BE2C (cell line): ENCODE results near the gene MLPH.

ENCODE experiments used
- DNase-seq: peaks from one replicate; pipeline ENCODE4 v3.0.0-alpha.2; 2020
- H3K27me3 ChIP-seq: fragments of 250-450 bp; sonication (Bioruptor Pico); 2 replicates; pipeline ENCODE4 v1.5.1; 2020; ENCODE audit warnings: mild to moderate bottlenecking
- H3K36me3 ChIP-seq: fragments of 250-450 bp; sonication (Bioruptor Pico); 2 replicates; pipeline ENCODE4 v1.5.1; 2020; ENCODE audit warnings: mild to moderate bottlenecking
- H3K4me1 ChIP-seq: fragments of 250-450 bp; sonication (Bioruptor Pico); 2 replicates; pipeline ENCODE4 v1.5.1; 2020
- H3K4me3 ChIP-seq: 2 replicates; pipeline ENCODE4 v1.5.1; 2011; ENCODE audit warnings: low read depth, low read length
- H3K9me3 ChIP-seq: fragments of 250-450 bp; sonication (Bioruptor Pico); 2 replicates; pipeline ENCODE4 v1.5.1; 2020
- TF ChIP-seq, protein P1 (sequence below): IDR thresholded peaks from 2 replicates; pipeline ENCODE4 v1.5.1; 2012; ENCODE audit warnings: mild to moderate bottlenecking, low read depth, low read length

Gene MLPH

DNA sequence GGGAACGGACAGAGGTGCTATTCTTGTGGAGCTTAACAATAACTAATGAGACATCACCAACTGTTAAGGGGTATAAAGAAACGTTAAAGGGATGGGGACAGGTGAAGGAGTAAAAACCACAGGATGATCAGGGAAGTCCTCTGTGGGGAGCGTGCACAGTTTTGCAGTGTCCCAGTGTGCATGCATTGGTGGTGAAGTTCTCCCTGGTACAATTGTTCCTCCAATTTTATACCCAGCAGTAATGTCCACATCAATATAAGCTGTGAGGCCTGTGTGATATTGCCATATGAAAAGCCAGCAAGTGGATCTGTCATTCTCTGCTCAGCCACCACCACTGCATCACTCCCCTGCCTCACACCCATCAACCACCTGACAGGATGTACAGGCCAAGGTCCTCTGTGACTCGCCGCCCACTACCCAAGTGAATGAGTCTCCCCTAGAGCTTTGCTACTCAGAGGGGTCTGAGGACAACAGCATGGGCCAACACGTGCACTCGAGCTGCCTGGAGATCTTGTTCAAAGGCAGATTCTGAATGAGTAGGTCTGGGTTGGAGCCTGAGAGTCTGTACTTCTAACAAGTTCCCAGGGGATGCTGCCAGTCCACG, 4.6 kb downstream of the MLPH start:
- H3K4me3 ChIP-seq, result no peak overlapping the region
- H3K9me3 ChIP-seq, result peaks cover 7% of the 10 kb centered on the region
- DNase-seq, result no peak
- peaks cover 24% of the 10 kb centered on the region for H3K27me3 ChIP-seq
- TF ChIP-seq, protein P1, sequence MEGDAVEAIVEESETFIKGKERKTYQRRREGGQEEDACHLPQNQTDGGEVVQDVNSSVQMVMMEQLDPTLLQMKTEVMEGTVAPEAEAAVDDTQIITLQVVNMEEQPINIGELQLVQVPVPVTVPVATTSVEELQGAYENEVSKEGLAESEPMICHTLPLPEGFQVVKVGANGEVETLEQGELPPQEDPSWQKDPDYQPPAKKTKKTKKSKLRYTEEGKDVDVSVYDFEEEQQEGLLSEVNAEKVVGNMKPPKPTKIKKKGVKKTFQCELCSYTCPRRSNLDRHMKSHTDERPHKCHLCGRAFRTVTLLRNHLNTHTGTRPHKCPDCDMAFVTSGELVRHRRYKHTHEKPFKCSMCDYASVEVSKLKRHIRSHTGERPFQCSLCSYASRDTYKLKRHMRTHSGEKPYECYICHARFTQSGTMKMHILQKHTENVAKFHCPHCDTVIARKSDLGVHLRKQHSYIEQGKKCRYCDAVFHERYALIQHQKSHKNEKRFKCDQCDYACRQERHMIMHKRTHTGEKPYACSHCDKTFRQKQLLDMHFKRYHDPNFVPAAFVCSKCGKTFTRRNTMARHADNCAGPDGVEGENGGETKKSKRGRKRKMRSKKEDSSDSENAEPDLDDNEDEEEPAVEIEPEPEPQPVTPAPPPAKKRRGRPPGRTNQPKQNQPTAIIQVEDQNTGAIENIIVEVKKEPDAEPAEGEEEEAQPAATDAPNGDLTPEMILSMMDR, result no peak
- H3K36me3 ChIP-seq, result no peaks in the 10 kb centered on the region
- H3K4me1 ChIP-seq, result no peaks in the 10 kb centered on the region

DNA sequence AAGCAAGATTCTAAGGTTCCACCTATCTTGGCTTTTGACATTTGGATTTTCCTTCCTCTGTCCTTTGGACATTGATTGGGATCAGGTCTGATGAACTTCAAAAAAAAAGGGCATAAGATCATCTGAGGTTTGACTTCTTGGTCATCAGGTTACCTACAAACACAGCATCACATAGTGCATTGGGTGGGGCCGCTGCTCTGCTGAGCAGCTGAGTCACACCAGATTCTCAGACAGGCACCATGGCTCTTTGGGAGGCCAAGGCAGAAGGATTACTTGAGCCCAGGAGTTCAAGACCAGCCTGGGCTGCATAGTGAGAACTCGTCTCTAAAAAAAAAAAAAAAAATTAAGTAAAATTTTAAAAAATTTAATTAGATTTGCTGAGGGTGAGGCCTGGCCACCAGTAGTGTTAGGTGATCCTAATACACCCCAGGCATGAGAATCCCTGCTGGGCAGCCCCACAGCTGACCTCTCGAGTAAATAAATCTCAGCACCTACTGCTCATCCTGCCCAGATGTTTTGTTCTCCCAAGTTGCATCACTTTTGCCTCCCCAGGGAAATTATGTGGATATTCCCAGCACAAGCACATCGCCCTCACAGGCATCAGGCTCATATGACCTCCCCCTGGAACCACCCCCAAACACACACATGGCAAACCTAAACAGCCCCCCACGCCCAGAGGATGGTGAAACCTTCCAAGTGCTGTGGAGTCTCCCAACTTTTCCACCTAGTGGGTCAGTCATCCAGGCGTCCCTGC, 5.3 kb downstream of the MLPH start:
- peaks cover 17% of the 10 kb centered on the region for H3K27me3 ChIP-seq
- H3K4me3 ChIP-seq, result no peak overlapping the region
- H3K4me1 ChIP-seq, result no peaks in the 10 kb centered on the region
- TF ChIP-seq, protein P1, result no peak
- peaks cover 7% of the 10 kb centered on the region for H3K9me3 ChIP-seq
- H3K36me3 ChIP-seq, result no peaks in the 10 kb centered on the region
- DNase-seq, result no peak

DNA sequence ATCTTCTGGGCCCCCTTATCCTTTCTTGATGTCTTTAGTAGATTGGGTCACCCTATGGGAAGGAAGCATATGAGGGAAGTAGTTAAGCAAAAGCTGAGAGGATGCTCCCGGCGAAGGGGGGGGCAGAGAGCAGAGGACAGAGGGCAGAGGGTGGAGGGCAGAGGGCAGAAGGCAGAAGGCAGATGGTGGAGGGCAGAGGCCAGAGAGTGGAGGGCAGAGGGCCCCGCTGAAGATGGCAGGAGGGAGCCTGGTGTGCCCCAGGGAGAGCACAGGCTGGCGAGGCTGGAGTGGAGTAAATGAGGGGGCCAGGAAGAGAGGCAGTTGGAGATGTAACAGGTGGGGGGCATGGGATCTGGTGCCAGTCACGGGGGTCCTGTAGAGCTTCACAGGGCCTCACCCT, 7.0 kb downstream of the MLPH start:
- no peaks in the 10 kb centered on the region for H3K36me3 ChIP-seq
- H3K4me3 ChIP-seq, result no peak overlapping the region
- H3K9me3 ChIP-seq, result peaks cover 7% of the 10 kb centered on the region
- H3K4me1 ChIP-seq, result no peaks in the 10 kb centered on the region
- H3K27me3 ChIP-seq, result peaks cover 8% of the 10 kb centered on the region
- no peak for DNase-seq
- TF ChIP-seq, protein P1, result no peak

DNA sequence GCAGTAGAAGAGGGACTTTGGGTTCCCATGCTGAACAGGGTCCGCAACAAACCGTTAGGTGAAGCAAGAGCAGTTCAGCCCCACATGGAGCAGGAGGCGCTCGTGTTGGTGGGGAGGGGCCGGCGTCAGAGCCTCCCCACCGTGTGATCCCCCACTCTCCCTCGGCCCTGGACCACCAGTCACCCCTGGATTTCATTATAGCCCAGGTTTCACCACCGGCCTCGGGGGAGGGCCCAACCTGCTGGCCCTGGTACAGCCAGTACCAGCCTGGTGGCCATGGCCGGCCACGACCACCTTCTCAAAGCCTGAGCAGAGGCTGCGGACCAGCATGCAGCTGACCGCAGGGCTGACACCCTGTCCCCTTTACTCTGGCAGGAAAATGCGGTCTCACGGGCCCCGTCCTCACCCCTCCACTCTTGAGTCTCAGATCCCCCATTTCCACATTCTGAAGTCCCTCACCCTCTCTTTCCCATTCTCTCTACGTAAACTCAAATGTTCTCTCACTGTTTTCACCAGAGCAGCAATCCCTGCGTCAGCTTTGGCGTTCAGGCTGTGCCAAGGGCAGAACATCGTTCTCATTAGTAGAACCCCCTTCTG, 8.6 kb downstream of the MLPH start:
- Histone ChIP-seq H3K9me3 (peaks cover 7% of the 10 kb centered on the region), H3K4me3 (no peak overlapping the region), H3K27me3 (peaks cover 2% of the 10 kb centered on the region; the same call in 1 of the 2 replicates), H3K4me1 (peaks cover 2% of the 10 kb centered on the region), H3K36me3 (no peaks in the 10 kb centered on the region)
- DNase-seq, result no peak
- TF ChIP-seq, protein P1, result no peak

DNA sequence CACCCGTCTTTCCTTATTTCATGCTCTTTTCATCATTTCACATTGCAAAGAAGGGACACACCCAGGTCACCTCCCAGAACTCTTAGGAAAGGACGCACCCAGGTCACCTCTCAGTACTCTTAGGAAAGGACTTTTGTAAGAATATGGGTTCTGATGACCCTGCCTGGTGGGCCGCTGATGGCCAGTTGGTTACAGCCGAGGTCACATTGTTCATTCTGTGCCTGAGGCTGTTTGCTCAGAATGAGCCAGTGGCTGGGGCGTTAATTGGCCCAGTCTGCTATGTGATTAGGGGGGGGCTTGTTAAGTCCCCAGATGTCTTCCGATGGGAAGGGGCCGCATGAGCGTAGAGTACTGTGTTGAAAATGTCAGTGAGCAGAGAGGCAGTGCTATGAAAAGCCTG, 9.4 kb downstream of the MLPH start:
- no peaks in the 10 kb centered on the region for H3K36me3 ChIP-seq
- no peaks in the 10 kb centered on the region for H3K27me3 ChIP-seq
- no peak overlapping the region for H3K4me3 ChIP-seq

More for the DNA sequence above, 9.4 kb downstream of the MLPH start:
- Histone ChIP-seq H3K9me3 (0 out of 2 replicates have a peak, but pooled peaks cover 3% of the 10 kb centered on the region), H3K4me1 (peaks cover 8% of the 10 kb centered on the region)
- DNase-seq, result no peak
- TF ChIP-seq, protein P1, result no peak
